Erythroblast (primary cell): ENCODE measurements around the gene TMPRSS11A.

ENCODE experiments used
- GATA1 ChIP-seq: IDR thresholded peaks from 2 replicates; pipeline ENCODE4 v1.6.1; 2011; ENCODE audit warnings: low read depth, mild to moderate bottlenecking, control low read depth, low read length, moderate library complexity
- POLR2A ChIP-seq: IDR thresholded peaks from 2 replicates; pipeline ENCODE4 v1.6.1; 2011; ENCODE audit warnings: mild to moderate bottlenecking, low read length

DNA sequence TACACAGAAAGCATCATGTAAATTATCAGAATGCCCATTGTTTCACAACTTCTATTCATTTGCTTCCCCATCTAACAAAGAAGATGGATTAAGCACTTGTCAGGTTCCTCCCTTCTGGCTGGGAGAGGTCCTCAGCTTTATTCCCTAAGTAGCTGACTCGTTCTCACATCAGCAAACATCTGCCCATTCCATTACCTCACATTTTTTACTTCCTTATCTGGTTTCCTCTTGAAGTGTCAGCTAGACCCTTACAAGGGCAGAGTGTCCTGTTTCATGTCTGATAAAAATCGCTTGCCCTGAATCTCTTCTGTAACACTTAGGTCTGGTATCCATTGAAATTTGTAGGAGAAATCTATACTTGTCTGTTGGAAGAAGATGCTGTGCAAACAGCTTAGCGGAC is 34.7 kb downstream of the TMPRSS11A start:
- TF ChIP-seq POLR2A (no peak), GATA1 (no peak)
